K562 treated with DMSO at 1 percent for 48 hours (cell line): ENCODE results near the gene RACK1. TPM values are rescaled to one million over a fixed set of nuclear protein-coding genes. Genes with fewer than 3 reads are reported as not detected.

Experiments used
- total RNA-seq: library from RNA; unstranded; fragments of 300-600 nt; gene quantifications from 2 replicates; pipeline ENCODE4 v1.2.3, GENCODE V29; 2022; ENCODE audit warnings: low replicate concordance; ENCODE audit errors: extremely low read depth

Gene RACK1
- total RNA-seq, result 4,378 and 11,171 TPM in 2 replicates

GRCh38 chr5:181243564-181244343 is at the start of gene RACK1:
RACK1 (minus strand) TSS chr5:181243906; CDS start chr5:181243800, 106 bp downstream.

GRCh38 chr5:181260720-181261319 is 17.1 kb upstream of the RACK1 start, which contains the start of gene TRIM52:
TRIM52 (minus strand) TSS chr5:181261143; CDS start chr5:181260813, 330 bp downstream.

GRCh38 chr5:181223058-181223728 is 20.5 kb downstream of the RACK1 start, which contains the start of gene TRIM41:
TRIM41 (plus strand) TSS chr5:181223281; CDS start chr5:181224000, 719 bp downstream.

GRCh38 chr5:181204826-181205760 is 38.6 kb downstream of the RACK1 start, which contains the start of gene TRIM7:
TRIM7 (minus strand) TSS chr5:181205196; CDS start chr5:181205110, 86 bp downstream.

Other genes with a start within 250 kb of the RACK1 start
- gene BTNL9, start 203.6 kb downstream of the RACK1 start, total RNA-seq, result not detected in 2 replicates
- gene OR2V1, start 112.7 kb downstream of the RACK1 start, total RNA-seq, result not detected in 2 replicates
- gene OR2V2, start 96.3 kb downstream of the RACK1 start, total RNA-seq, result not detected in 2 replicates
- not detected in 2 replicates for gene TRIM7, start 38.7 kb downstream of the RACK1 start, total RNA-seq
- not detected in 2 replicates for gene TRIM41, start 20.6 kb downstream of the RACK1 start, total RNA-seq
- gene TRIM52, start 17.2 kb upstream of the RACK1 start, total RNA-seq, result not detected in 2 replicates
- gene OR4F3, start 123.4 kb upstream of the RACK1 start, total RNA-seq, result not detected in 2 replicates